Neuronal stem cell (in vitro differentiated cells): Measurements from ENCODE around the gene MUS81.
A peak's percentile ranks its signal among the peaks of the same experiment; 100 is the strongest.

ENCODE experiments used
- DNase-seq: peaks from one replicate; pipeline ENCODE4 v3.0.0-alpha.2; 2013; ENCODE audit warnings: low spot score
- H2AFZ ChIP-seq: one replicate; pipeline ENCODE4 v1.6.1; 2013; ENCODE audit warnings: mild to moderate bottlenecking, low read length, inconsistent platforms
- H2AK5ac ChIP-seq: 2 replicates; pipeline ENCODE4 v1.6.1; 2013; ENCODE audit warnings: low read depth, mild to moderate bottlenecking, inconsistent platforms, low read length, moderate library complexity, mixed read lengths
- H2BK120ac ChIP-seq: 2 replicates; pipeline ENCODE4 v1.6.1; 2013; ENCODE audit warnings: low read depth, mild to moderate bottlenecking, inconsistent platforms, low read length, moderate library complexity, mixed read lengths
- H2BK12ac ChIP-seq: one replicate; pipeline ENCODE4 v1.6.1; 2013; ENCODE audit warnings: low read length, inconsistent platforms
- H2BK15ac ChIP-seq: 2 replicates; pipeline ENCODE4 v1.6.1; 2013; ENCODE audit warnings: mild to moderate bottlenecking, low read length, inconsistent platforms, mixed read lengths
- H2BK5ac ChIP-seq: one replicate; pipeline ENCODE4 v1.6.1; 2013; ENCODE audit warnings: inconsistent platforms, mild to moderate bottlenecking, low read length, moderate library complexity
- H3K14ac ChIP-seq: one replicate; pipeline ENCODE4 v1.6.1; 2013; ENCODE audit warnings: low read length, inconsistent platforms
- H3K18ac ChIP-seq: 2 replicates; pipeline ENCODE4 v1.6.1; 2013; ENCODE audit warnings: low read length, inconsistent platforms
- H3K23ac ChIP-seq: 2 replicates; pipeline ENCODE4 v1.6.1; 2013; ENCODE audit warnings: low read depth, mild to moderate bottlenecking, mixed read lengths, low read length, inconsistent platforms; ENCODE audit not compliant: poor library complexity
- H3K27ac ChIP-seq: replicated peaks from 3 replicates; pipeline ENCODE4 v1.5.1; 2013; ENCODE audit warnings: low read length, inconsistent platforms
- H3K27me3 ChIP-seq, 3 experiments: 2 replicates each; pipeline ENCODE4 v1.6.1; 2013; ENCODE audit warnings: low read length in 3 of 3, mild to moderate bottlenecking in 2 of 3, inconsistent platforms in 1 of 3, low read depth in 1 of 3, mixed read lengths in 1 of 3, moderate library complexity in 1 of 3; ENCODE audit not compliant: control insufficient read depth in 3 of 3, insufficient read depth in 3 of 3
- H3K36me3 ChIP-seq, 2 donors: replicated peaks in 1 of 2; 2 replicates each; pipeline ENCODE4 v1.6.1; 2013; ENCODE audit warnings: low read length in 2 of 2; ENCODE audit not compliant: control insufficient read depth in 2 of 2, insufficient read depth in 2 of 2
- H3K4ac ChIP-seq: 2 replicates; pipeline ENCODE4 v1.6.1; 2013; ENCODE audit warnings: inconsistent platforms, mild to moderate bottlenecking, low read length, moderate library complexity
- H3K4me1 ChIP-seq, 2 donors: 1 replicate in 1 of 2; 2 replicates in 1 of 2; pipeline ENCODE4 v1.6.1; 2013; ENCODE audit warnings: low read length in 2 of 2, low read depth in 1 of 2; ENCODE audit not compliant: control insufficient read depth in 2 of 2, insufficient read depth in 1 of 2
- H3K4me2 ChIP-seq: one replicate; pipeline ENCODE4 v1.6.1; 2013; ENCODE audit warnings: mild to moderate bottlenecking, low read length, inconsistent platforms; ENCODE audit not compliant: insufficient read depth, poor library complexity, severe bottlenecking
- H3K4me3 ChIP-seq, 2 donors: 2 replicates each; pipeline ENCODE4 v1.5.1; 2013; ENCODE audit warnings: low read length in 2 of 2, mild to moderate bottlenecking in 2 of 2, inconsistent platforms in 1 of 2, moderate library complexity in 1 of 2
- H3K79me1 ChIP-seq: one replicate; pipeline ENCODE4 v1.6.1; 2013; ENCODE audit warnings: low read depth, mild to moderate bottlenecking, inconsistent platforms, low read length, moderate library complexity
- H3K9ac ChIP-seq: one replicate; pipeline ENCODE4 v1.6.1; 2013; ENCODE audit warnings: mild to moderate bottlenecking, low read depth, low read length, inconsistent platforms; ENCODE audit not compliant: poor library complexity
- H3K9me3 ChIP-seq, 2 donors: replicated peaks in 1 of 2; 2 replicates each; pipeline versions ENCODE3 to v1.6.1; 2013; ENCODE audit warnings: low read length in 2 of 2, mild to moderate bottlenecking in 2 of 2, inconsistent platforms in 1 of 2, low read depth in 1 of 2, mixed read lengths in 1 of 2, moderate library complexity in 1 of 2; ENCODE audit not compliant: control insufficient read depth in 2 of 2, insufficient read depth in 1 of 2
- H4K8ac ChIP-seq: one replicate; pipeline ENCODE4 v1.6.1; 2013; ENCODE audit warnings: low read depth, mild to moderate bottlenecking, inconsistent platforms, low read length, moderate library complexity
- H4K91ac ChIP-seq: one replicate; pipeline ENCODE4 v1.6.1; 2013; ENCODE audit warnings: low read length, low read depth, mild to moderate bottlenecking, inconsistent platforms; ENCODE audit not compliant: poor library complexity
- WGBS, 2 donors: extraction: QIAGEN DNeasy Blood & Tissue Kit; methylation state at CpG; one replicate each; pipeline ENCODE4 v1.1.7; 2013; ENCODE audit warnings: missing lambda C conversion rate in 2 of 2, mixed read lengths in 1 of 2; ENCODE audit not compliant: insufficient read length in 2 of 2, insufficient replicate concordance in 1 of 2; ENCODE audit errors: extremely low coverage in 2 of 2; 5-methylcytosine and 5-hydroxymethylcytosine counted together

MUS81 gene

GRCh38 chr11:65863889-65864705 lies 3.9 kb downstream of the MUS81 start:
- H3K18ac ChIP-seq = no peak overlapping the region
- H2BK120ac ChIP-seq = no peak overlapping the region
- no peak overlapping the region for H2BK15ac ChIP-seq
- no peak overlapping the region for H4K91ac ChIP-seq
- H2AK5ac ChIP-seq = no peak overlapping the region
- no peak overlapping the region for H3K23ac ChIP-seq
- H2BK5ac ChIP-seq = no peak overlapping the region
- H3K9me3 ChIP-seq = no peaks in the 10 kb centered on the region
- H3K4me3 ChIP-seq = no peak overlapping the region
- no peak overlapping the region for H3K27ac ChIP-seq
- H3K36me3 ChIP-seq = peaks cover 40 to 65% of the 10 kb centered on the region in 2 donors
- H3K4ac ChIP-seq = no peak overlapping the region
- WGBS, 2 donors = no CpG with 5 or more reads among the region's 12 CpGs
- no peak overlapping the region for H4K8ac ChIP-seq
- peaks cover 19% of the 10 kb centered on the region for H3K79me1 ChIP-seq
- H3K27me3 ChIP-seq = no peaks in the 10 kb centered on the region
- peaks cover 8 to 17% of the 10 kb centered on the region in 2 donors for H3K4me1 ChIP-seq
- DNase-seq = no peak
- H2BK12ac ChIP-seq = no peak overlapping the region
- no peak overlapping the region for H3K4me2 ChIP-seq
- no peak overlapping the region for H3K14ac ChIP-seq
- no peak overlapping the region for H3K9ac ChIP-seq
- no peak overlapping the region for H2AFZ ChIP-seq

GRCh38 chr11:65864706-65865471 lies 4.7 kb downstream of the MUS81 start:
- Histone ChIP-seq H3K36me3 (peaks cover 40 to 65% of the 10 kb centered on the region in 2 donors), H3K4me1 (peaks cover 11 to 16% of the 10 kb centered on the region in 2 donors), H2BK5ac (no peak overlapping the region), H4K8ac (no peak overlapping the region), H3K27ac (no peak overlapping the region), H2BK15ac (no peak overlapping the region), H3K4me3 (no peak overlapping the region), H3K79me1 (peaks cover 19% of the 10 kb centered on the region), H3K18ac (no peak overlapping the region), H3K27me3 (no peaks in the 10 kb centered on the region), H3K23ac (peak overlapping the region; percentile 36), H4K91ac (no peak overlapping the region), H2BK12ac (no peak overlapping the region), H3K4ac (no peak overlapping the region), H2BK120ac (no peak overlapping the region), H3K4me2 (no peak overlapping the region), H3K14ac (no peak overlapping the region), H2AK5ac (no peak overlapping the region), H3K9me3 (no peaks in the 10 kb centered on the region), H2AFZ (no peak overlapping the region), H3K9ac (no peak overlapping the region)
- WGBS, 2 donors = no CpG with 5 or more reads among the region's 18 CpGs
- DNase-seq = no peak

GRCh38 chr11:65865550-65866172 lies 5.4 kb downstream of the MUS81 start:
- H3K27ac ChIP-seq = no peak overlapping the region
- no peaks in the 10 kb centered on the region for H3K27me3 ChIP-seq
- H3K18ac ChIP-seq = no peak overlapping the region
- no peak overlapping the region for H2AK5ac ChIP-seq
- H3K23ac ChIP-seq = peak overlapping the region; percentile 29
- H3K4me1 ChIP-seq = peaks cover 14 to 19% of the 10 kb centered on the region in 2 donors
- H2BK15ac ChIP-seq = no peak overlapping the region
- no peaks in the 10 kb centered on the region for H3K9me3 ChIP-seq
- H4K8ac ChIP-seq = no peak overlapping the region
- WGBS, 2 donors = no CpG with 5 or more reads among the region's 9 CpGs
- H3K9ac ChIP-seq = peak overlapping the region; percentile 13
- H2BK120ac ChIP-seq = no peak overlapping the region
- no peak overlapping the region for H2BK5ac ChIP-seq
- H3K4me3 ChIP-seq = no peak overlapping the region
- H2BK12ac ChIP-seq = no peak overlapping the region
- H3K79me1 ChIP-seq = peaks cover 20% of the 10 kb centered on the region
- H3K4me2 ChIP-seq = no peak overlapping the region
- H3K4ac ChIP-seq = no peak overlapping the region
- H2AFZ ChIP-seq = no peak overlapping the region
- DNase-seq = no peak
- H3K14ac ChIP-seq = no peak overlapping the region
- peaks cover 40 to 65% of the 10 kb centered on the region in 2 donors for H3K36me3 ChIP-seq
- H4K91ac ChIP-seq = no peak overlapping the region
